ENCODE measurements around the gene LATS2.

LATS2 gene

DNA sequence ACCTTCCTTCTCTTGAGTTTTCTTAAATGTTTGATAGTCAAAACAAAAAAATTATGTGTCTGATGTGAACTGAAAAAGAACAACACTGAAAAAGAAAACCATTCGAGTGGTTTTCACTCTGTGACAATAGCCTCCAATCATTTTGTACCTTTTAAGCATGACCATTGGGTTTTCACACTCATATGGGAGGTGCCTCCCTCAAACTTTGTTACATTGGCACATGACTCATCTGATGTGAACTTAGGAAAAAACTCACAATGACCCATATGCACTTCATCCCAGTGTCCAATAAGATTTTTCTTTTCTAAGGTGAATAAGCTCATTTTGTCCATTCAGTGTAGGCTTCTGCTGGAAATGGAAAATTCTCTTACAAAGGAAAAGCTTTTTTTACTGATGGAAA is 92.2 kb downstream of the LATS2 start:
- Histone ChIP-seq H3K9ac (ENCODE audit: low read depth, low read length, poor library complexity) (no peak overlapping the region), H2BK5ac (ENCODE audit: low read length) (no peak overlapping the region), H2AFZ (ENCODE audit: low read length) (no peak overlapping the region), H3K14ac (ENCODE audit: low read length) (no peak overlapping the region), H4K91ac (ENCODE audit: low read depth, low read length, poor library complexity) (no peak overlapping the region), H3K27me3 (ENCODE audit: control insufficient read depth in 3 of 3, insufficient read depth in 3 of 3, low read depth in 1 of 3, low read length in 3 of 3) (no peaks in the 10 kb centered on the region), H3K18ac (ENCODE audit: low read length) (no peak overlapping the region), H3K23ac (ENCODE audit: low read depth, low read length, poor library complexity) (no peak overlapping the region), H3K79me1 (ENCODE audit: low read depth, low read length) (no peaks in the 10 kb centered on the region), H3K4me1 (ENCODE audit: control insufficient read depth in 2 of 2, insufficient read depth in 1 of 2, low read depth in 1 of 2, low read length in 2 of 2) (no peaks in the 10 kb centered on the region), H3K4ac (ENCODE audit: low read length) (no peak overlapping the region), H3K4me3 (ENCODE audit: low read length in 2 of 2) (no peak overlapping the region), H2BK120ac (ENCODE audit: low read depth, low read length) (no peak overlapping the region), H3K27ac (replicated peaks; ENCODE audit: low read length) (no peak overlapping the region), H2BK12ac (ENCODE audit: low read length) (no peak overlapping the region), H2AK5ac (ENCODE audit: low read depth, low read length) (no peak overlapping the region), H3K36me3 (replicated peaks in 1 of 2; ENCODE audit: control insufficient read depth in 2 of 2, insufficient read depth in 2 of 2, low read length in 2 of 2) (peaks cover 5 to 19% of the 10 kb centered on the region in 2 donors), H2BK15ac (ENCODE audit: low read length) (no peak overlapping the region), H3K4me2 (ENCODE audit: insufficient read depth, low read length, poor library complexity, severe bottlenecking) (no peak overlapping the region), H4K8ac (ENCODE audit: low read depth, low read length) (no peak overlapping the region), H3K9me3 (replicated peaks in 1 of 2; ENCODE audit: control insufficient read depth in 2 of 2, insufficient read depth in 1 of 2, low read depth in 1 of 2, low read length in 2 of 2) (peaks cover 3 to 11% of the 10 kb centered on the region in 2 donors)
- no peak for DNase-seq (ENCODE audit: low spot score)
- WGBS, 2 donors (ENCODE audit: extremely low coverage in 2 of 2, insufficient read length in 2 of 2, insufficient replicate concordance in 1 of 2), result no CpG with 5 or more reads among the region's 1 CpG

DNA sequence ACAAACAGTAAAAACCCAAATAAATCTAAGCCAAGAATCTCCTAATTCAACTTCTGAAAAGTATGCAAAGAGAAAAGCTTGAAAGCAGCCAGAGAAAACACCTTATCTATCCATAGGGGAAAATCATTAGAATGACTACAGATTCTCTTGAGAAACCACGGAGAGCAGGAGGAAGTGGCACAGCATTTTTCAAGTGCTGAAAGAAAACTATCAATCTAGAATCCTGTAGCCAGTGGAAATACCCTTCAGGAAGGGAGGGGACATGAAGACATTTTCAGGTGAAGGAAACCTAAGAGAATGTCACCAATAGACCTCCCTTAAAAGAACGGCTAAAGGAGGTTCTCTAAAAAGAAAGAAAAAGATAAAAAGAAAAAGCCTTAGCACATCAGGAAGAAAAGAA is 92.6 kb downstream of the LATS2 start:
- Histone ChIP-seq H2BK15ac (ENCODE audit: low read length) (no peak overlapping the region), H2BK120ac (ENCODE audit: low read depth, low read length) (no peak overlapping the region), H3K36me3 (replicated peaks in 1 of 2; ENCODE audit: control insufficient read depth in 2 of 2, insufficient read depth in 2 of 2, low read length in 2 of 2) (peaks cover 3 to 14% of the 10 kb centered on the region in 2 donors), H3K4me1 (ENCODE audit: control insufficient read depth in 2 of 2, insufficient read depth in 1 of 2, low read depth in 1 of 2, low read length in 2 of 2) (no peaks in the 10 kb centered on the region), H4K91ac (ENCODE audit: low read depth, low read length, poor library complexity) (no peak overlapping the region), H3K18ac (ENCODE audit: low read length) (no peak overlapping the region), H2BK12ac (ENCODE audit: low read length) (no peak overlapping the region), H3K79me1 (ENCODE audit: low read depth, low read length) (no peaks in the 10 kb centered on the region), H2AK5ac (ENCODE audit: low read depth, low read length) (no peak overlapping the region), H3K23ac (ENCODE audit: low read depth, low read length, poor library complexity) (no peak overlapping the region), H3K27me3 (ENCODE audit: control insufficient read depth in 3 of 3, insufficient read depth in 3 of 3, low read depth in 1 of 3, low read length in 3 of 3) (no peaks in the 10 kb centered on the region), H3K9me3 (replicated peaks in 1 of 2; ENCODE audit: control insufficient read depth in 2 of 2, insufficient read depth in 1 of 2, low read depth in 1 of 2, low read length in 2 of 2) (peaks cover 3 to 11% of the 10 kb centered on the region in 2 donors), H3K4ac (ENCODE audit: low read length) (no peak overlapping the region), H3K4me3 (ENCODE audit: low read length in 2 of 2) (no peak overlapping the region), H3K14ac (ENCODE audit: low read length) (no peak overlapping the region), H3K9ac (ENCODE audit: low read depth, low read length, poor library complexity) (no peak overlapping the region), H2BK5ac (ENCODE audit: low read length) (no peak overlapping the region), H2AFZ (ENCODE audit: low read length) (no peak overlapping the region), H3K27ac (replicated peaks; ENCODE audit: low read length) (no peak overlapping the region), H3K4me2 (ENCODE audit: insufficient read depth, low read length, poor library complexity, severe bottlenecking) (no peak overlapping the region), H4K8ac (ENCODE audit: low read depth, low read length) (no peak overlapping the region)
- DNase-seq (ENCODE audit: low spot score), result no peak
- WGBS, 2 donors (ENCODE audit: extremely low coverage in 2 of 2, insufficient read length in 2 of 2, insufficient replicate concordance in 1 of 2), result no CpG with 5 or more reads among the region's 2 CpGs

DNA sequence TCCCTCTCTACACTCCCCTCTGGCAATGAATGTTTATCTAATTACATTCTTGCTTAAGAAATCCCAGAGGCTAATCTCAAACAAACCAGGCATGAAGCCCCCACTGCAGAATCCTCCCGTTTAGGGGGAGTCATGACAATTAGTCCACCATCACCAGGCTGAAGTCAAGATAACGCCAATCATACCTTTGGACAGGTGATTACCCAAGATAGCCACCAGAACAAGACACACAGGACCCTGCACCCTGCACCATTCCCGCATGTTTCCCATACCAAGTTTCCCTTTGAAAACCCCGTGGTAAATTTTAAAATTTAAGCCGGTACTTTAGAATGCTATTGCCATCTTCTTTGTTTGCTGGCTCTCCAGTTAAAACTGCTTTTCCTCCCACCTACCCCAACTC is 94.0 kb downstream of the LATS2 start:
- Histone ChIP-seq H2BK5ac (ENCODE audit: low read length) (no peak overlapping the region), H3K9ac (ENCODE audit: low read depth, low read length, poor library complexity) (no peak overlapping the region), H3K4ac (ENCODE audit: low read length) (no peak overlapping the region), H3K18ac (ENCODE audit: low read length) (no peak overlapping the region), H2AK5ac (ENCODE audit: low read depth, low read length) (no peak overlapping the region), H3K4me3 (ENCODE audit: low read length in 2 of 2) (no peak overlapping the region), H3K4me2 (ENCODE audit: insufficient read depth, low read length, poor library complexity, severe bottlenecking) (no peak overlapping the region), H2AFZ (ENCODE audit: low read length) (no peak overlapping the region), H2BK12ac (ENCODE audit: low read length) (no peak overlapping the region), H2BK15ac (ENCODE audit: low read length) (no peak overlapping the region), H3K9me3 (replicated peaks in 1 of 2; ENCODE audit: control insufficient read depth in 2 of 2, insufficient read depth in 1 of 2, low read depth in 1 of 2, low read length in 2 of 2) (peaks cover 3 to 11% of the 10 kb centered on the region in 2 donors), H3K14ac (ENCODE audit: low read length) (no peak overlapping the region), H3K4me1 (ENCODE audit: control insufficient read depth in 2 of 2, insufficient read depth in 1 of 2, low read depth in 1 of 2, low read length in 2 of 2) (no peaks in the 10 kb centered on the region), H3K79me1 (ENCODE audit: low read depth, low read length) (no peaks in the 10 kb centered on the region), H3K27me3 (ENCODE audit: control insufficient read depth in 3 of 3, insufficient read depth in 3 of 3, low read depth in 1 of 3, low read length in 3 of 3) (no peaks in the 10 kb centered on the region), H4K8ac (ENCODE audit: low read depth, low read length) (no peak overlapping the region), H3K27ac (replicated peaks; ENCODE audit: low read length) (no peak overlapping the region), H3K36me3 (replicated peaks in 1 of 2; ENCODE audit: control insufficient read depth in 2 of 2, insufficient read depth in 2 of 2, low read length in 2 of 2) (peaks cover 0 to under 1% of the 10 kb centered on the region in 2 donors), H3K23ac (ENCODE audit: low read depth, low read length, poor library complexity) (no peak overlapping the region), H4K91ac (ENCODE audit: low read depth, low read length, poor library complexity) (no peak overlapping the region), H2BK120ac (ENCODE audit: low read depth, low read length) (no peak overlapping the region)
- no peak for DNase-seq (ENCODE audit: low spot score)
- no CpG with 5 or more reads among the region's 5 CpGs for WGBS, 2 donors (ENCODE audit: extremely low coverage in 2 of 2, insufficient read length in 2 of 2, insufficient replicate concordance in 1 of 2)

DNA sequence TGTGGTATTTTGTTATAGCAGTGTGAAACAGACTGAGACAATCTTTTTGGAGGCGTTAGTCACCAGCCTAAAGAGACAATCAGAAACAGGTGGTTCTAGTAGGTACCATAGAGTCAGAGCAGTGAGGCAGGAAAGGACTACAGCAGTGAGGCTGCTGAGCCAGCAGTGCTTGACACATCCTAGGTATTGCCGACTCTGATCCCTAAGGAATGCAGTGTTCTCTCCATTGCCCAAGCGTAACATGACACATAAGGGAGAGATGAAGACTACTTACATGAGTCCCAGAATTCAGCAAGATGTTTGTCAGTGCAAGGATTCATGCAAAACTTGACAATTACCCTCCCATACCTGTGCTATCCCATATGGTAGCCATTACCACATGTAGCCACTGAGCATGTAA is 96.5 kb downstream of the LATS2 start:
- H2BK12ac ChIP-seq (ENCODE audit: low read length), result no peak overlapping the region
- no peak for DNase-seq (ENCODE audit: low spot score)
- H4K91ac ChIP-seq (ENCODE audit: low read depth, low read length, poor library complexity), result no peak overlapping the region
- H3K27ac ChIP-seq (replicated peaks; ENCODE audit: low read length), result no peak overlapping the region
- H2AK5ac ChIP-seq (ENCODE audit: low read depth, low read length), result no peak overlapping the region
- H3K4me3 ChIP-seq (ENCODE audit: low read length in 2 of 2), result no peak overlapping the region
- H4K8ac ChIP-seq (ENCODE audit: low read depth, low read length), result no peak overlapping the region
- H3K18ac ChIP-seq (ENCODE audit: low read length), result no peak overlapping the region
- no peak overlapping the region for H3K4ac ChIP-seq (ENCODE audit: low read length)
- H3K79me1 ChIP-seq (ENCODE audit: low read depth, low read length), result no peaks in the 10 kb centered on the region
- no peak overlapping the region for H3K14ac ChIP-seq (ENCODE audit: low read length)
- H2BK120ac ChIP-seq (ENCODE audit: low read depth, low read length), result no peak overlapping the region
- H3K9me3 ChIP-seq (replicated peaks in 1 of 2; ENCODE audit: control insufficient read depth in 2 of 2, insufficient read depth in 1 of 2, low read depth in 1 of 2, low read length in 2 of 2), result peaks cover 0 to 4% of the 10 kb centered on the region in 2 donors
- no peaks in the 10 kb centered on the region for H3K36me3 ChIP-seq (replicated peaks in 1 of 2; ENCODE audit: control insufficient read depth in 2 of 2, insufficient read depth in 2 of 2, low read length in 2 of 2)
- no peak overlapping the region for H2BK15ac ChIP-seq (ENCODE audit: low read length)
- no peak overlapping the region for H3K23ac ChIP-seq (ENCODE audit: low read depth, low read length, poor library complexity)
- no peaks in the 10 kb centered on the region for H3K4me1 ChIP-seq (ENCODE audit: control insufficient read depth in 2 of 2, insufficient read depth in 1 of 2, low read depth in 1 of 2, low read length in 2 of 2)
- H2BK5ac ChIP-seq (ENCODE audit: low read length), result no peak overlapping the region
- H3K9ac ChIP-seq (ENCODE audit: low read depth, low read length, poor library complexity), result no peak overlapping the region
- no peak overlapping the region for H2AFZ ChIP-seq (ENCODE audit: low read length)
- no CpG with 5 or more reads among the region's 3 CpGs for WGBS, 2 donors (ENCODE audit: extremely low coverage in 2 of 2, insufficient read length in 2 of 2, insufficient replicate concordance in 1 of 2)
- H3K27me3 ChIP-seq (ENCODE audit: control insufficient read depth in 3 of 3, insufficient read depth in 3 of 3, low read depth in 1 of 3, low read length in 3 of 3), result no peaks in the 10 kb centered on the region
- H3K4me2 ChIP-seq (ENCODE audit: insufficient read depth, low read length, poor library complexity, severe bottlenecking), result no peak overlapping the region
